Breast epithelium (tissue), 3 donors: ENCODE results near the gene CACFD1.

Experiments used
- CTCF ChIP-seq, 3 donors: fragments of 450-650 bp; IDR thresholded peaks; one replicate each; pipeline ENCODE4 v1.5.1; 2016 to 2017; ENCODE audit warnings: antibody characterized with exemption in 3 of 3, mild to moderate bottlenecking in 3 of 3, moderate library complexity in 3 of 3
- POLR2A ChIP-seq: fragments of 450-650 bp; IDR thresholded peaks from one replicate; pipeline ENCODE4 v1.6.1; 2016; ENCODE audit warnings: antibody characterized with exemption, mild to moderate bottlenecking, moderate library complexity
- POLR2AphosphoS5 ChIP-seq, 3 donors: sonication (generic); formaldehyde crosslinking; IDR thresholded peaks; one replicate each; pipeline ENCODE4 v1.6.1; 2017; ENCODE audit warnings: antibody characterized with exemption in 3 of 3

GRCh38 chr9:133424187-133424586 lies 35.6 kb upstream of the CACFD1 start:
- TF ChIP-seq CTCF (IDR thresholded peaks at IDR 0.05) (no peak), POLR2A (no peak), POLR2AphosphoS5 (IDR thresholded peaks at IDR 0.05) (no peak)
